Activated B cell treated with CpG ODN at 0.5 μM for 24 hours (primary cell): ENCODE data around the gene OCA2. TPM values are rescaled to one million over a fixed set of nuclear protein-coding genes. Genes with fewer than 3 reads are reported as not detected.

Source experiments
- ATAC-seq: fragments of 200-7000 bp; cut with Tn5 transposase; one replicate; pipeline ENCODE4 v1.10.0; 2021; ENCODE audit warnings: low read depth, mild to moderate bottlenecking, moderate library complexity
- CTCF ChIA-PET: fragments of 350-600 bp; sonication (Branson Sonifier 250); formaldehyde crosslinking; loops from one replicate; lab custom pipeline; 2021; ENCODE audit warnings: antibody characterized with exemption; lab: Charles Lee
- POLR2A ChIA-PET: fragments of 350-600 bp; sonication (Branson Sonifier 250); formaldehyde crosslinking; loops from one replicate; lab custom pipeline; 2021; ENCODE audit warnings: antibody characterized with exemption; lab: Charles Lee
- DNase-seq: peaks from one replicate; pipeline ENCODE4 v3.0.0; 2022
- H3K27ac Mint-ChIP-seq: one replicate; pipeline ENCODE4 v1.8.0; 2020; ENCODE audit warnings: mixed read lengths
- H3K27me3 Mint-ChIP-seq: one replicate; pipeline ENCODE4 v1.8.0; 2021; ENCODE audit warnings: mixed read lengths
- H3K36me3 Mint-ChIP-seq: one replicate; pipeline ENCODE4 v1.8.0; 2021; ENCODE audit warnings: low read depth, mixed read lengths
- H3K4me1 Mint-ChIP-seq: one replicate; pipeline ENCODE4 v1.8.0; 2021; ENCODE audit warnings: mixed read lengths
- H3K4me3 Mint-ChIP-seq: one replicate; pipeline ENCODE4 v1.8.0; 2020; ENCODE audit warnings: mild to moderate bottlenecking, mixed read lengths
- H3K9me3 Mint-ChIP-seq: one replicate; pipeline ENCODE4 v1.8.0; 2020; ENCODE audit warnings: mixed read lengths
- intact Hi-C: fragments of 100-400 bp; cut with micrococcal nuclease; formaldehyde crosslinking; loops from one replicate; pipeline ENCODE4 v1.15.1; 2024
- total RNA-seq: library from RNA; stranded (reverse); gene quantifications from 2 replicates; pipeline ENCODE4 v1.2.3, GENCODE V29; 2022
- TF ChIP-seq, protein P1 (sequence below): fragments of 200-600 bp; IDR thresholded peaks from one replicate; pipeline ENCODE4 v1.8.0; 2022; ENCODE audit warnings: antibody characterized with exemption, mild to moderate bottlenecking

OCA2 gene
- total RNA-seq, 1 donor from 2014 or later, result not detected

DNA sequence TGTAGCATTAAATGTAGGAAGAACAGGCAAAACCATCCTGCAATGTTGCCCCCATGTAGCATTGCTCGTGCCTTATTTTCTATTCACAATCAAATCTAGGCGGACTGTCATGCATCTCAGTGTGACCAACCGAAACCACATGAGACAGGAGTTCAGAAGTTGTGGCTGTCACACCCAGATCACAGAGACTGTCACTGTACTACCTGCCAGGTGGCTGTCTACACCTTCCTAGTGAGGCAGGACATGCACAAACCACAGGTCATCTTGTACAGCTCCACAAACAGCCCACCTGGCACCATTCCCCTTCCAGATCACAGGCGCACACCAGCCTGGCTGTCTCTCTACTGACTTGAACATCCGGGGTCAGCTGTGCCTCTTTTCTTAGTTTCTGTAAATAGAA is 392.8 kb downstream of the OCA2 start:
- H3K4me1 Mint-ChIP-seq, result no peaks in the 10 kb centered on the region
- ChIA-PET POLR2A (no interaction called here), CTCF (no interaction called here)
- intact Hi-C loops, result no loop called here
- H3K9me3 Mint-ChIP-seq, result peaks cover 8% of the 10 kb centered on the region
- no peaks in the 10 kb centered on the region for H3K36me3 Mint-ChIP-seq
- ATAC-seq, result no peak
- no peak overlapping the region for H3K4me3 Mint-ChIP-seq
- H3K27ac Mint-ChIP-seq, result no peak overlapping the region
- TF ChIP-seq, protein P1, sequence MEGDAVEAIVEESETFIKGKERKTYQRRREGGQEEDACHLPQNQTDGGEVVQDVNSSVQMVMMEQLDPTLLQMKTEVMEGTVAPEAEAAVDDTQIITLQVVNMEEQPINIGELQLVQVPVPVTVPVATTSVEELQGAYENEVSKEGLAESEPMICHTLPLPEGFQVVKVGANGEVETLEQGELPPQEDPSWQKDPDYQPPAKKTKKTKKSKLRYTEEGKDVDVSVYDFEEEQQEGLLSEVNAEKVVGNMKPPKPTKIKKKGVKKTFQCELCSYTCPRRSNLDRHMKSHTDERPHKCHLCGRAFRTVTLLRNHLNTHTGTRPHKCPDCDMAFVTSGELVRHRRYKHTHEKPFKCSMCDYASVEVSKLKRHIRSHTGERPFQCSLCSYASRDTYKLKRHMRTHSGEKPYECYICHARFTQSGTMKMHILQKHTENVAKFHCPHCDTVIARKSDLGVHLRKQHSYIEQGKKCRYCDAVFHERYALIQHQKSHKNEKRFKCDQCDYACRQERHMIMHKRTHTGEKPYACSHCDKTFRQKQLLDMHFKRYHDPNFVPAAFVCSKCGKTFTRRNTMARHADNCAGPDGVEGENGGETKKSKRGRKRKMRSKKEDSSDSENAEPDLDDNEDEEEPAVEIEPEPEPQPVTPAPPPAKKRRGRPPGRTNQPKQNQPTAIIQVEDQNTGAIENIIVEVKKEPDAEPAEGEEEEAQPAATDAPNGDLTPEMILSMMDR, result no peak
- no peaks in the 10 kb centered on the region for H3K27me3 Mint-ChIP-seq
- no peak for DNase-seq

DNA sequence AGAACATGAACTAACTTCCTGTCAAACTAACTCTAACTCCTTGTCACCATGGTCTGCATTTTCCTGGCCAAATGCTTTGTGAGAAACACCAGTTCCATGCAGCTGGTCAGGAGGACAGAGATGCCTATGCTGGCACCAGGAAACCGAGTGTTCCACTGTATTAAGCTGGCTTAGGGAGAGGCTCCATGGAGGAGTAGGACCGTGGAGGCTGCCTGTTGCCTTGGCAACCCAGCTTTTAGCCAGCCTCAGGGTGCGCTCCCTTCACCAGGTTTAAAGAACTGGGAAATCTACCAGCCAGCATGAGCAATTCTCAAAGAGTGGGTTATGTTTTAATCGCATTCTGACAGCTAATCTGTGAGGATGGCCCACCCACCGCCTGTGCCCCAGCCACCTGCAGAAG is 394.1 kb downstream of the OCA2 start:
- H3K27me3 Mint-ChIP-seq, result no peaks in the 10 kb centered on the region
- H3K4me1 Mint-ChIP-seq, result no peaks in the 10 kb centered on the region
- ChIA-PET POLR2A (no interaction called here), CTCF (no interaction called here)
- H3K4me3 Mint-ChIP-seq, result no peak overlapping the region
- peaks cover 11% of the 10 kb centered on the region for H3K9me3 Mint-ChIP-seq
- DNase-seq, result no peak
- TF ChIP-seq, protein P1, result no peak
- no peak overlapping the region for H3K27ac Mint-ChIP-seq
- ATAC-seq, result no peak
- intact Hi-C loops, result no loop called here
- no peaks in the 10 kb centered on the region for H3K36me3 Mint-ChIP-seq

Other genes with a start within 250 kb of the OCA2 start
- gene HERC2, start 222.9 kb upstream of the OCA2 start, total RNA-seq, result 45.7 and 49.1 TPM in 2 replicates